ENCODE measurements around the gene TBC1D2.
"Not testable (repeated sequence)": the region's sequence is repeated elsewhere in the genome, so short reads cannot be mapped to it uniquely, and the experiment has no call there.

Gene TBC1D2

GRCh38 chr9:98289614-98290201 is 34.3 kb upstream of the TBC1D2 start:
- no peak overlapping the region for H3K27ac ChIP-seq
- peaks cover 31% of the 10 kb centered on the region for H3K27me3 ChIP-seq
- H3K4me1 ChIP-seq (ENCODE audit: control insufficient read depth in 1 of 2, insufficient read depth in 1 of 2, low read depth in 1 of 2, low read length in 1 of 2) = no peaks in the 10 kb centered on the region
- no peaks in the 10 kb centered on the region for H3K36me3 ChIP-seq
- no peak for TF ChIP-seq CTCF (IDR thresholded peaks at IDR 0.05)
- H3K9me3 ChIP-seq = no peaks in the 10 kb centered on the region
- no peak overlapping the region for H3K4me3 ChIP-seq (ENCODE audit: low read depth in 1 of 2, low read length in 1 of 2)

GRCh38 chr9:98288881-98289280 is 33.4 kb upstream of the TBC1D2 start:
- H3K9me3 ChIP-seq = no peaks in the 10 kb centered on the region
- no peak overlapping the region for H3K4me3 ChIP-seq (ENCODE audit: low read depth in 1 of 2, low read length in 1 of 2)
- no peak for TF ChIP-seq CTCF (IDR thresholded peaks at IDR 0.05)
- H3K36me3 ChIP-seq = no peaks in the 10 kb centered on the region
- peaks cover 35% of the 10 kb centered on the region for H3K27me3 ChIP-seq
- H3K4me1 ChIP-seq (ENCODE audit: control insufficient read depth in 1 of 2, insufficient read depth in 1 of 2, low read depth in 1 of 2, low read length in 1 of 2) = no peaks in the 10 kb centered on the region
- no peak overlapping the region for H3K27ac ChIP-seq

DNA sequence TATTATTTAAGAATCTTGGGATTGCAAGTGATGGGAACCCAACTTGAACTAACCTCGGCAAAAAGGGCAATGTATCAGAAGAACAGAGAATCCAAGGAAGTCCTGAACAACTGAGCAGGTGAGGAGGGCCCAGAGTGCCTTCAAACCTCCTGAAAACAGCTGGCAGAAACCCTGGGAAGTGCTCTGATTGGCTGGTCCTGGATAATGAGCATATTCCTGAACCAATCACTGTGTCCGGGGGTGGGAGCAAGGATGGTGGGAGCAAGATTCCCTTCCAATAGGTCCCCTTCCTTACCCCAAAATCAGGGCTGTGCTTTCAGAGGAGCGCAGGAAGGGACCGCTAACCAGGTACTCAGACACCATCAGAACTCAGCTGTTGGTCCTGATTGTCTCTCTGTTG is 31.9 kb upstream of the TBC1D2 start:
- no peaks in the 10 kb centered on the region for H3K36me3 ChIP-seq
- H3K4me3 ChIP-seq (ENCODE audit: low read depth in 1 of 2, low read length in 1 of 2) = no peak overlapping the region
- H3K27ac ChIP-seq = no peak overlapping the region
- no peaks in the 10 kb centered on the region for H3K9me3 ChIP-seq
- no peaks in the 10 kb centered on the region for H3K4me1 ChIP-seq (ENCODE audit: control insufficient read depth in 1 of 2, insufficient read depth in 1 of 2, low read depth in 1 of 2, low read length in 1 of 2)
- TF ChIP-seq CTCF (IDR thresholded peaks at IDR 0.05) = no peak
- H3K27me3 ChIP-seq = peaks cover 36% of the 10 kb centered on the region

- H3K27me3 ChIP-seq = peaks cover 22% of the 10 kb centered on the region
- TF ChIP-seq CTCF (IDR thresholded peaks at IDR 0.05) = no peak
- no peaks in the 10 kb centered on the region for H3K9me3 ChIP-seq
- H3K4me1 ChIP-seq (ENCODE audit: control insufficient read depth in 1 of 2, insufficient read depth in 1 of 2, low read depth in 1 of 2, low read length in 1 of 2) = no peaks in the 10 kb centered on the region
- H3K27ac ChIP-seq = no peak overlapping the region
- H3K4me3 ChIP-seq (ENCODE audit: low read depth in 1 of 2, low read length in 1 of 2) = no peak overlapping the region
- H3K36me3 ChIP-seq = no peaks in the 10 kb centered on the region
Observed at GRCh38 chr9:98285446-98285845, 30.0 kb upstream of the TBC1D2 start.

GRCh38 chr9:98284754-98285153 is 29.3 kb upstream of the TBC1D2 start:
- H3K4me1 ChIP-seq (ENCODE audit: control insufficient read depth in 1 of 2, insufficient read depth in 1 of 2, low read depth in 1 of 2, low read length in 1 of 2) = no peaks in the 10 kb centered on the region
- no peak overlapping the region for H3K4me3 ChIP-seq (ENCODE audit: low read depth in 1 of 2, low read length in 1 of 2)
- H3K27ac ChIP-seq = no peak overlapping the region
- no peak for TF ChIP-seq CTCF (IDR thresholded peaks at IDR 0.05)
- H3K36me3 ChIP-seq = no peaks in the 10 kb centered on the region
- peaks cover 28% of the 10 kb centered on the region for H3K27me3 ChIP-seq
- H3K9me3 ChIP-seq = no peaks in the 10 kb centered on the region

DNA sequence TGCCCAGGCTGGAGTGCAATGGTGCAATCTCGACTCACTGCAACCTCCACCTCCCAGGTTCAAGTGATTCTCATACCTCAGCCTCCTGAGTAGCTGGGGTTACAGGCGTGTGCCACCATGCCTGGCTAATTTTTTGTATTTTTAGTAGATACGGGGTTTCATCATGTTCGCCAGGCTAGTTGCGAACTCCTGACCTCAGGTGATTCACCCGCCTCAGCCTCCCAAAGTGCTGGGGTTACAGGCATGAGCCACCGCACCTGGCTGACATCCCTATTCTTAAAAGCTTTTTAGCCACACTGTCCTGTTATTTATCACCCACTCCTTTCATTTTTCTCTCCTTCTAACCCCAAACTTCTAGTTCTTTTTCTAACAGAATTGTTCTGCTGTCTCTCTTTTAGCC is 27.7 kb upstream of the TBC1D2 start:
- not testable (repeated sequence) for H3K36me3 ChIP-seq; H3K4me3 ChIP-seq (ENCODE audit: low read depth in 1 of 2, low read length in 1 of 2); H3K9me3 ChIP-seq; H3K4me1 ChIP-seq (ENCODE audit: control insufficient read depth in 1 of 2, insufficient read depth in 1 of 2, low read depth in 1 of 2, low read length in 1 of 2); H3K27ac ChIP-seq
- H3K27me3 ChIP-seq = peaks cover 37% of the 10 kb centered on the region

Measured in neutrophil (primary cell).